HG03108 (cell line): ENCODE results near the gene PIEZO2.

Source experiments
- ATAC-seq: cut with Tn5 transposase; IDR thresholded peaks from one replicate; pipeline ENCODE4 v1.9.1; 2021; ENCODE audit warnings: moderate library complexity; ENCODE audit not compliant: unreplicated experiment

PIEZO2 gene

GRCh38 chr18:10755855-10756254 is 393.5 kb downstream of the PIEZO2 start:
- ATAC-seq: no peak

GRCh38 chr18:10754128-10754527 is 395.2 kb downstream of the PIEZO2 start:
- ATAC-seq: no peak

GRCh38 chr18:10752382-10752781 is 397.0 kb downstream of the PIEZO2 start:
- no peak for ATAC-seq

- no peak for ATAC-seq
Measured at GRCh38 chr18:10751653-10752052, 397.7 kb downstream of the PIEZO2 start.

GRCh38 chr18:10750191-10751035 is 399.0 kb downstream of the PIEZO2 start:
- ATAC-seq: no peak

- no peak for ATAC-seq
Measured at GRCh38 chr18:10748641-10749040, 400.7 kb downstream of the PIEZO2 start.

GRCh38 chr18:10745971-10746370 is 403.4 kb downstream of the PIEZO2 start:
- no peak for ATAC-seq

- no peak for ATAC-seq
Measured at GRCh38 chr18:10745219-10745618, 404.1 kb downstream of the PIEZO2 start.

- no peak for ATAC-seq
Measured at GRCh38 chr18:10743766-10744165, 405.6 kb downstream of the PIEZO2 start.

- no peak for ATAC-seq
Measured at GRCh38 chr18:10739152-10739551, 410.2 kb downstream of the PIEZO2 start.

GRCh38 chr18:10736984-10737383 is 412.4 kb downstream of the PIEZO2 start:
- no peak for ATAC-seq

GRCh38 chr18:10732990-10733389 is 416.4 kb downstream of the PIEZO2 start:
- ATAC-seq: no peak

- ATAC-seq: no peak
Measured at GRCh38 chr18:10727477-10727876, 421.9 kb downstream of the PIEZO2 start.

- no peak for ATAC-seq
Measured at GRCh38 chr18:10726198-10727068, 422.9 kb downstream of the PIEZO2 start.

GRCh38 chr18:10724666-10725065 is 424.7 kb downstream of the PIEZO2 start:
- ATAC-seq: no peak

GRCh38 chr18:10723496-10723895 is 425.9 kb downstream of the PIEZO2 start:
- no peak for ATAC-seq

- no peak for ATAC-seq
Measured at GRCh38 chr18:10718809-10719208, 430.6 kb downstream of the PIEZO2 start.

- no peak for ATAC-seq
Measured at GRCh38 chr18:10715791-10716190, 433.6 kb downstream of the PIEZO2 start.

GRCh38 chr18:10713409-10713808 is 436.0 kb downstream of the PIEZO2 start:
- no peak for ATAC-seq

- no peak for ATAC-seq
Measured at GRCh38 chr18:10707294-10707693, 442.1 kb downstream of the PIEZO2 start.

GRCh38 chr18:10705786-10706185 is 443.6 kb downstream of the PIEZO2 start:
- ATAC-seq: no peak

GRCh38 chr18:10705291-10705690 is 444.1 kb downstream of the PIEZO2 start:
- ATAC-seq: no peak
